Stimulated activated CD8-positive, alpha-beta memory T cell treated with anti-CD3 and anti-CD28 coated beads, Interleukin-15, amount 100 ng/mL, for 24 hours (primary cell): Measurements from ENCODE around the gene ACACA.
"Not testable (repeated sequence)": the region's sequence is repeated elsewhere in the genome, so short reads cannot be mapped to it uniquely, and the experiment has no call there.

Experiments used
- DNase-seq: peaks from one replicate; pipeline ENCODE4 v3.0.0-alpha.2; 2020; ENCODE audit warnings: low read depth

ACACA gene

DNA sequence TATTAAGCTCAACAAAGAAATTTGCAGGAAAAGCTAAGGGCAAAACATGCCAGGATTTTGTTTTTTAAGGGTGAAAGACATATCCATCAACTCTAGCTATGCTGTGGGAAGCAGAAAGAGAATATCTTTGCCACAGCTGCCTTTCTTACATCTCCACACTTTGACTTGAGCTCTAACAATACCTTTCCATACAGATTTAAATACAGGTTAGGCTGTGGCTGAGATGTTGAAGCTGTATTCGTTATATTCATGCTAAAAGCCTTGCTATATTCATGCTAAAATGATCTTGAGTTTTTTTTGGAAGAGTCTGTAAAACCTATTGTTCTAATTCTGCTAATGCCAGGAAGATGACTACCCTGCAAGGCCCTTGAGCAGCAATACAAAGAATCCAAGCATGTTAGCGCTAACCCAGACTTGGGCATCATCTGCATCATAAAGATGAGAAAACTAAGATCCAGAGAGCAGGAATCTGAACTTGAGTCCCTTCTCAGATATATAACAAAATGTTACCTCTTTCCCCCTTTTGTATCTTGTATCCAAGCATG lies 235.7 kb downstream of the ACACA start:
- DNase-seq, result no peak

DNA sequence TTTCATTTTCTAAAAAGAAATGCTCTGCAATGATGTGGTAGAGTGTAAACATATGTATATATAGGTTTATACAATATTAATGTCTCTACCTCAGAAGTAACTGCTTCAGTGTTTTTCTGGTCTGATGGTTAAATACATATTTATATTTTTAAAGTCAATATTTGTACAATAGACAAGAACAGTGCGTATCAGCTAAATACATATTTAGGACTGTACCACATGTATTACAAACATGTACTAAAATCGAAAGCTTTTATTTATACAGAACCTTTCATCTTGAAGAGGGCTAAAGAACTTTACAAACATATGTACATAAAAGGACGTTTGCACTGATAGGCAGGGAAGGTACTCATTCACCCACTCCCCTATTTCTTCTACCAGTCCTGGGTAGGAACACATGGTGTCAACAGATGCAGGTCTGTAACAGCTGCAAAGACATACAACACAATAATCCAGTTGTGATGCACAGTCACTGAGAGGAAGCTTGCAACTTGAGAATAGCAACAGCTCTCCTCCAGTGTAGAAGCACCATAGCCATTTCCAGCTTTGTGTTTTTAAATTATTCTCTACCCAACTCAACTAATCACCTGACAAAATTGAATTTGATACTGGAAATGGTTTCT lies 237.8 kb downstream of the ACACA start:
- no peak for DNase-seq

DNA sequence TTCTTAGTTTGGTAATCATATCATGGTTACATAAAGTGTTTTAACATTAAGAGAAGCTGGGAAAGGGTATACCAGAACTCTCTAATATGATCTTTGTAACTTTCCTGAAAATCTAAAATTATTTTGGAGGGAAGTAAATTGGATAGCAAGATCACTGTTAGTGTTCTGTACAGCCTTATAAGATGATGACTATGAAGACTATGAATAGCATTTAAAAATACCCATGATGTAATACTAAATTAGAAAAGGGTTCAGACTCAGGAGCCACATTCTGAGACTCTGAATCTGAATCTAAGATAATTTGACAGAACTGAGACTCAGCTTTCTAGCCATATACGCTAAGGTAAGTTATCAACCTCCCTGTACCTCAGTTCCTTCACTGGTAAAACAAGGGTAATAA lies 238.9 kb downstream of the ACACA start:
- no peak for DNase-seq

DNA sequence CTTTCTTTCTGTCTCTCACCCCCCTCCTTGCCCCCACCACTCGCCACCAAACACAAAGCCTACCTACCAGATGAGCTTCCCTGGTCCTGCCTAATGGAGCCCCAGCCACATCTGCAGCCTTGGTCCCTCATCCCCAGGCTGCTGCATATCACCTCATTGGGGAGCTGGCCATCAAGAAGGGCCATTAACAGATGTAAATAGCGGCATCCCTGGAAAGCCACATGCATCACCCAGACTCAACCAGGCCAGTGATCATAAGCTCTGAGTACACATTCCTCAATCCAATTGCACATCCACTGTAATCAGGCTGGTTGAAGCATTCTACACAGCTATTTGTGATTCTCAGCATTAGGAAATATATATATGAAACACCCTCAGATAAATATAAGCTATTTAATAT lies 242.6 kb downstream of the ACACA start:
- no peak for DNase-seq

GRCh38 chr17:37162800-37163199 lies 243.8 kb downstream of the ACACA start:
- no peak for DNase-seq

DNA sequence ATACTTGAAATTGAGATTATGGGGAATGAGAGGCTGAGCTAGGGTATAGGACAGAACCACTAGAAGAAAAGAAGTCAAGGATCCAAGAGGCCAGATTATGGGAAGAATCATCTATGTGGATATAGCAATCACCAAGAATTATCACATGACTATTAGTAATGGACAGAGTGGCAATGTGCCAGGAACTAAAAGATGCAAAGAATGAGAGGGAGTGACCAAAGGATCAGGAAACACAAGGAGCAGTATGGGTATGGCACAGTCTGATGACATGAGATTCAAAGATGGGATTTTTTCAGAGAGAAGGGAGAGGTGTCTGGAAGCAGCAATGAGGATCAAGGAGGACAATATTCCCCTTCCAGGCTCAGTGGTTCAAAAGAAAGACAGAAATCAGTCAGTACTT lies 245.7 kb downstream of the ACACA start:
- no peak for DNase-seq

- DNase-seq, result no peak
These were observed 248.3 kb downstream of the ACACA start for GRCh38 chr17:37158290-37158689.

- no peak for DNase-seq
These were observed 258.5 kb downstream of the ACACA start for GRCh38 chr17:37148156-37148555.

- DNase-seq, result no peak
These were observed 259.3 kb downstream of the ACACA start for GRCh38 chr17:37147301-37147812.

- DNase-seq, result no peak
These were observed 260.3 kb downstream of the ACACA start for GRCh38 chr17:37146086-37147064.

DNA sequence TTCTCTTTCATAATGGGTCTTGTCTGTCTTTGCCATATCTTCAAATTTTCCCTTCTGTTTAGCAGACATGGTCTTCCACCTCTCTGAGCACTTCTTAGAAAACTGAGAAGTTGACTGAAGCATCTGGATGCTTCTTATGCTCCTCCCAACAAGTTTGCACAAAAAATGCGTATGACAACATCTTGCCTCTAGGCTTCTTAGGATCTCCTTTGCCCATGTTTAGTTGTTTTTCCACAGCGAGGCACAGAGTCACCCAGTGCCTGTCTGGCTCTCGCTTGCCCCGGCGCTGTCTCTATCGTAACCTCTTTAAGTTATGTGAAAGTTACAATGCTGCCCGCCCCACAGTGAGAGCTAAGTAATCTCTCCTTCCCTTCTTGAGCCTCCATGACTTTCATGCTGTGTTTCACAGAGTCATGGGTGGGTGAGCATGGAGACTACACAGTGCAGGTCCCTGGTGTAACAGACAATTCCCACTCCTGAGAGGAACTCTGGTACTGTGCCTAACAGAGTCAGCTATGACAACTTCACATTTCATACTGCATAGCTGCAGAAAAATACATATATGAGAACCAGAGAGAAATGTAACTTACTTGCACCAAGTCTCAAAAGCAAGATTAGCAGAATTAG lies 262.4 kb downstream of the ACACA start:
- DNase-seq, result no peak

DNA sequence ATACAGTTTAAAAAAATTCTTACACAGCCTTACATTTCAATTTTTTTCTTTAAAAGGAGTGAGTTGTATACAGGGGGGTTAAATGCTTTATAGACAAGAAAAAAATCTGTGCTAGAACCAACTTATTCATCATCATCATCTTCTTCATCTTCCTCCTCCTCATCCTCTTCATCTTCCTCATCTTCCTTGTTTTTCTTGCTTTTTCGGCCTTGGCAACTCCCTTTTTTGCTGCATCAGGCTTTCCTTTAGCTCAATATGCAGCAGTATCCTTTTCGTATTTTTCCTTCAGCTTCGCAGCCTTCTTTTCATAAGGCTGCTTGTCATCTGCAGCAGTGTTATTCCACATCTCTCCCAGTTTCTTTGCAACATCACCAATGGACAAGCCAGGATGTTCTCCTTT lies 263.1 kb downstream of the ACACA start:
- not testable (repeated sequence) for DNase-seq

DNA sequence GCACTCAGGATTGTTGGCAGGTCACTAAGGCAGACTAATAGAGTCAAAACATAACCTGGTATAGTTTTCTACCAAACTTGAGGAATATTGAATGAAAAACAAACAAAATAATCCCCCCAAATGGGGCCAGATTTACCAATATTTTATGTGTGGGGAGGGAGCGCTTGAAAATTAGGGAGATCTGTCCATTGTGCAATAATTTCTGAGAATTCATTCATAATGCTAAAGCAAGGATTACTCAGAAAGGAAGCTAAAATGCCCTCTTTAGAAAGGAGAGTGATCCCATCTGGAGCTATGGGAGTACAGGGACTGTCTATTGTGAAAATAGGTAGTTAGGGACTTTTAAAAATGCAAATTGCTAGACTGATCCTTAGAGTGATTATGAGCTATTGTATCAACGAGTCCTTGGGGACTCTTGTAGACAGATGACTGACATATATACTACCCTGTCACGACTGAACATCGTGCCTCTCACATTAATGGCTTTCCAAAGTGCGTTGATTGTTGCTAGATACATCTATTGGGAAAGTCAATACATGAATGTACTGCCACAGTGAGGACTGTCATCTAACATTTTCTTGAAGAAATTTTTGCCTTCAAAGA lies 264.2 kb downstream of the ACACA start:
- DNase-seq, result no peak

- no peak for DNase-seq
These were observed 268.0 kb downstream of the ACACA start for GRCh38 chr17:37138571-37139120.

DNA sequence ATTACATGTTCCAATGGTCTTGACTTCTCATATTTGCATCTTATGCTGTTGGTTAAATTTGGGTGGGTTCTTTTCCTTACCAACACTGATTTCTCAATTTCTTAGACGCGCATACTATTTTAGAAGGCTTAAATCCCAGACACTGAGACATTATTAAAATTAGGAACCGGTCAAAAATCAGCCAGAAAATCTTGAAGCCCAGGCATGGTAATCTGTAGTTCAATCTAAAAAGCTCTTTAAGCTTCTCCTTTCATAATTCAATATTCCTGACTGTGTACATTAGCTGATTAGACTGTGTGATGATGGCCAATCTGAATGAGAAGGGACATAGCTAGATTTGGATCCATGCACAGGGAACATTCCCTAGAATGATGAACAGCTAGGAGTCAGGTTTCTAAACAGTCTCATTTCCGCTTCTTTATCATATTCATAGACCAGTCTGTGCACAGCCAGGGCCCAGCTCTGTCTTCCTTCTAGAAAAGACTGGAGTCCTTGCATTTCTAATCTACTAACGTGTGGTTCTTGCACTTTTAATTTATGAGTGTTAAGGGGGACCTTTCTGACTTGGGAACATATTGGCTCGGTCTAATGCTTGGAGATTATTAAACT lies 268.6 kb downstream of the ACACA start:
- no peak for DNase-seq

DNA sequence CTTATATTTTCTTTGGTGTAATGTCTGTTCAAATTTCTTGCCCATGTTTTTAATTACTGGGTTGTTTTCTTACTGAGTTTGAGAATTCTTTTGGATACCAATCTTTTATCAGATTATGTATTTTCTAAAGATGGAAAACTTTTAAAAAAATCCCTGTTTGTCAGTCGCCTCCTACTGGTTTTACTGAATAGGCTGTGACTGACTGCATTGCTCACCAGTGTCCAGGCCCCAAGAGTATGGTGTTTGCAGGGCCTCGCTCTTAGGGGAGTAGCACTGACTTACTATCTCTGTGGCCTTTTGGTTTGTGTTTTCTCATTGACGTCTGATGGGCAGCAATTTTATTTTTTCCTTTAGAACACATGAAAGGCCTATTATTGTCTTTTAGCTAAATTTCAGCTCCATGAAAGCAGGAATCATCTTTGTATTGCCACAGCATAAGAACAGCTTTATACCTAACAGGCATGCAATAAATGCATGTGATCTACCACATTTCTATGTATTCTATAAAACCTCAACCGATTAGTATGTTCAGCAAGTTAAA lies 269.5 kb downstream of the ACACA start:
- no peak for DNase-seq

DNA sequence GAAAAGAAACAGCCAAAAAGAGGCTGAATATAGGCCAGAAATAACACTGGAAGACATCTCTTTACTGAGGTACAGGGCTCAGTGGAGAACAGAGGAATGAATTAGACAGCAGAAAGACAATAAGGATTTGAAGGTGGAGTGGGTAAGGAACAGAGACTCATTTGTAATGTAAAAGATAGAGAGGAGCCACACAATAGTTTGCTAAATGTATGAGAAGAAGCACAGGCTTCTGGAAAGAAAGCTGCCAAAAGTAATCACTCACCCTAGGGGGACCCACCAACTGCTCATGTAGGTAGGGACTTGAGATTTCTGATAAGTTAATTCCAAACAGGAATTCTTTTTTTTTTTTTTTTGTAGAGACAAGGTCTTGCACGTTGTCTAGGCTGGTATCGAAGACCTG lies 271.1 kb downstream of the ACACA start:
- no peak for DNase-seq

DNA sequence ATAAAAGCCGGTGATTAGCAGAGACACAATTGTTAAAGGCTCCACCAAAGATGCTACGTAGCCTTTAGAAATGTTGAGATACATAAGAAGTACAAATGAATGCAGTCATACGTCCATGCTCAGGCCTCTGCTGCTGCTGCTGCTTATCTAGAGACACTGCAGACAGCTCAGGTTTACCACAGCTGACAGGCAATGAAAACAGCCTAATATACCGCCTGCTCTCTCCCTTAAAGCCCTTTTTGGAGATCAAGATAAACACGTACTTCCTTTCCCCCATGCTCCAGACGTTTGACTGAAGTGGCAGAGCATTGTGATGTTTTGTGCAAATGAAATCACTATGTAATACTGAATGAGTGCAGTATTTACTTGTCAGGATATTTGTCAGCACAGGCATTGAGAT lies 272.6 kb downstream of the ACACA start:
- DNase-seq, result no peak

DNA sequence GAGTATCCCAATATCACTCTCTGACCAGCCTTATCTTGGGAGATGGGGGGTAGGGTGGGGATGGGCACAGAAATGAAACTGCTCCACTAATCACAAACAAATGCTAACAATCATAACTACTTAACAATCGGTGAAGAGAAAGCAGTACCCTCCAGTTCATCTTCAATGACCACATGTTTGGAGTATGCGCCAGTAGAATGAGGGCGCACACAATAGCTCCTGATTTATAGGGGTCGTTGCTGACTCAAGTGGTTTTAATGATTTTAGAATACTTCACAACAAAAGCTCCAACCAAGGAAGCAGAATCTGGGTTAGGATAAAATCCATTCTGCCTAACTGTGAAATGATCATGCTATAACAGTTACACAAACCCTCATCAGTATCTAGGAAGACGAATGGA lies 273.5 kb downstream of the ACACA start:
- no peak for DNase-seq

DNA sequence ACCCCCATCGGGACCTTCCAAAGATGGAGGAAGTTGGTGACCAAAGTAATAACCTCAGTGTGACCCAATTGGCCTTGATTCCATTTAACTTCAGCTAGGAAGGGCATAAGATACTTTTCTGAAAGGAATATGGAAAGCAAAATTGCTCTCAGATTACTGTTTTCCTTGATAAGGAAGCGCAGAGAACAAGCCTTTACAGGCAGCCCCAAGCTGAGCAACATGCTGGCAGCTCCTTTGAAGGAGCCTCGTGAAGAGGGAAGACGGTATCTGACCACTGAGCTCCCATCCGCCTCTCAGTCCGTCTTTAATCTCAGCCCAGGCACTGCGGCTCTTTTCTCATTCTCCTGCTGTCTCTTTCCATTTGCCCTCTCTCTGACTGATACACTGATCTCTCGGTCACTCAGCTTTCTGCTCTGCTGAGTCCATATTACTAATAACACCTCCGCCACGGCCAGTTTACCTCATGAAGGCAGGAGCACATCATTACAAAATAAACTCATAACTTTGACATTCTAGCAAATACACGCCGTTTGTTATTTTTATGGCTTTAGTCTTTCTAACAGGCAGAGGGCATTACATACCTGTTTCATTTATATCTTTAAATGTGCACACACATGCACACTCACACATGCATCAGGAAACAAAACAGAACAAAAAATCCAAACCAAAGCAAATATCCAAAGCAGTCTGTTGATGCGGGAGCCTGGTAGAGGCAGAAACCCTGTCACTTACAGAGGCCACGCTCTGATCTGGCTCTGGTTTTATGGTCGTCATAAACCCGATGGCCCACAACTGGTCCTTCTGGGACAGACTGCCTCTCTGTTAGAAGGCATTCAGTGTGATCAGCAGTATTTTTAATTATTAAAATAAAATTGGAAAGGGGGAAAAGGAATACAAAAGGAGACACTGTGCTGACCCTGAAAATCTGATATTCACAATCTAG lies 274.7 kb downstream of the ACACA start:
- DNase-seq, result no peak
